H9 (cell line): ENCODE data around the gene TFF1. TPM values are rescaled to one million over a fixed set of nuclear protein-coding genes. Genes with fewer than 3 reads are reported as not detected.

Experiments
- DNase-seq: peaks from one replicate; pipeline ENCODE4 v3.0.0-alpha.2; 2017
- H2AFZ ChIP-seq: one replicate; pipeline ENCODE4 v1.6.1; 2013; ENCODE audit warnings: mild to moderate bottlenecking, low read length, control low read depth, moderate library complexity
- H2AK5ac ChIP-seq: 2 replicates; pipeline ENCODE4 v1.6.1; 2013; ENCODE audit warnings: low read length, control low read depth, mixed read lengths; ENCODE audit not compliant: insufficient read length
- H2BK120ac ChIP-seq: one replicate; pipeline ENCODE4 v1.6.1; 2013; ENCODE audit warnings: low read depth, mild to moderate bottlenecking, low read length, control low read depth, inconsistent platforms; ENCODE audit not compliant: poor library complexity, severe bottlenecking
- H2BK12ac ChIP-seq: 2 replicates; pipeline ENCODE4 v1.6.1; 2013; ENCODE audit warnings: low read length, control low read depth, mixed read lengths, low read depth; ENCODE audit not compliant: insufficient read length
- H2BK15ac ChIP-seq: 2 replicates; pipeline ENCODE4 v1.6.1; 2013; ENCODE audit warnings: low read depth, low read length, control low read depth
- H2BK20ac ChIP-seq: one replicate; pipeline ENCODE4 v1.6.1; 2013; ENCODE audit warnings: low read depth, mild to moderate bottlenecking, low read length, control low read depth, inconsistent platforms; ENCODE audit not compliant: poor library complexity, severe bottlenecking
- H2BK5ac ChIP-seq: 2 replicates; pipeline ENCODE4 v1.6.1; 2013; ENCODE audit warnings: low read length, control low read depth, mixed read lengths; ENCODE audit not compliant: insufficient read length
- H3K14ac ChIP-seq: 2 replicates; pipeline ENCODE4 v1.6.1; 2013; ENCODE audit warnings: low read length, control low read depth; ENCODE audit not compliant: insufficient read depth
- H3K18ac ChIP-seq: 2 replicates; pipeline ENCODE4 v1.6.1; 2013; ENCODE audit warnings: low read depth, mild to moderate bottlenecking, mixed read lengths, low read length, control low read depth; ENCODE audit not compliant: insufficient read length
- H3K23ac ChIP-seq: 2 replicates; pipeline ENCODE4 v1.6.1; 2013; ENCODE audit warnings: low read length, control low read depth, mixed read lengths, low read depth; ENCODE audit not compliant: insufficient read length
- H3K23me2 ChIP-seq: 2 replicates; pipeline ENCODE4 v1.6.1; 2013; ENCODE audit warnings: low read depth, mild to moderate bottlenecking, mixed read lengths, low read length, control low read depth; ENCODE audit not compliant: insufficient read length, poor library complexity, severe bottlenecking
- H3K27ac ChIP-seq: 2 replicates; pipeline ENCODE4 v1.5.1; 2013; ENCODE audit warnings: low read length, control low read depth, mixed read lengths, low read depth; ENCODE audit not compliant: insufficient read length
- H3K27me3 ChIP-seq: 2 replicates; pipeline ENCODE4 v1.6.1; 2013; ENCODE audit warnings: low read length, control low read depth, inconsistent platforms; ENCODE audit not compliant: insufficient read depth
- H3K4ac ChIP-seq: 2 replicates; pipeline ENCODE4 v1.6.1; 2013; ENCODE audit warnings: low read depth, mild to moderate bottlenecking, control low read depth, inconsistent platforms, low read length, moderate library complexity
- H3K4me1 ChIP-seq: 2 replicates; pipeline ENCODE4 v1.6.1; 2013; ENCODE audit warnings: low read length, control low read depth, inconsistent platforms; ENCODE audit not compliant: insufficient read depth
- H3K4me2 ChIP-seq: 2 replicates; pipeline ENCODE4 v1.6.1; 2013; ENCODE audit warnings: low read length, control low read depth, mixed read lengths; ENCODE audit not compliant: insufficient read length, insufficient read depth
- H3K56ac ChIP-seq: 2 replicates; pipeline ENCODE4 v1.6.1; 2013; ENCODE audit warnings: low read depth, mild to moderate bottlenecking, mixed read lengths, low read length, control low read depth; ENCODE audit not compliant: insufficient read length
- H3K79me1 ChIP-seq: 2 replicates; pipeline ENCODE4 v1.6.1; 2013; ENCODE audit warnings: low read depth, mild to moderate bottlenecking, moderate library complexity, low read length, control low read depth, inconsistent platforms; ENCODE audit not compliant: insufficient read depth, poor library complexity, severe bottlenecking
- H3K79me2 ChIP-seq: 2 replicates; pipeline ENCODE4 v1.6.1; 2013; ENCODE audit warnings: low read length, control low read depth, inconsistent platforms; ENCODE audit not compliant: insufficient read depth
- H3K9ac ChIP-seq: 2 replicates; pipeline ENCODE4 v1.6.1; 2013; ENCODE audit warnings: low read length, control low read depth, mixed read lengths; ENCODE audit not compliant: insufficient read length; ENCODE audit errors: extremely low read depth
- H3K9me3 ChIP-seq: one replicate; pipeline ENCODE4 v1.6.1; 2013; ENCODE audit warnings: low read depth, low read length, inconsistent platforms; ENCODE audit not compliant: control insufficient read depth
- H3T11ph ChIP-seq: one replicate; pipeline ENCODE4 v1.6.1; 2013; ENCODE audit warnings: mild to moderate bottlenecking, low read length, control low read depth, inconsistent platforms
- H4K20me1 ChIP-seq: one replicate; pipeline ENCODE4 v1.6.1; 2013; ENCODE audit not compliant: control insufficient read depth, insufficient read length, insufficient read depth
- H4K5ac ChIP-seq: 2 replicates; pipeline ENCODE4 v1.6.1; 2013; ENCODE audit warnings: low read depth, mild to moderate bottlenecking, mixed read lengths, low read length, control low read depth; ENCODE audit not compliant: insufficient read length
- H4K8ac ChIP-seq: replicated peaks from 2 replicates; pipeline ENCODE4 v1.6.1; 2013; ENCODE audit warnings: low read length, control low read depth, mixed read lengths, low read depth; ENCODE audit not compliant: insufficient read length
- H4K91ac ChIP-seq: 2 replicates; pipeline ENCODE4 v1.6.1; 2013; ENCODE audit warnings: low read depth, mild to moderate bottlenecking, moderate library complexity, mixed read lengths, low read length, control low read depth; ENCODE audit not compliant: insufficient read length
- H3K27ac Mint-ChIP-seq, 3 experiments: 2 replicates in 2 of 3; 3 replicates in 1 of 3; pipeline ENCODE4 v1.8.0; 2020 to 2021; ENCODE audit warnings: mixed read lengths in 3 of 3, mild to moderate bottlenecking in 1 of 3, moderate library complexity in 1 of 3
- H3K27me3 Mint-ChIP-seq: 2 replicates; pipeline ENCODE4 v1.8.0; 2021; ENCODE audit warnings: low read depth, mild to moderate bottlenecking, moderate library complexity, mixed read lengths
- H3K36me3 Mint-ChIP-seq, 3 experiments: 2 replicates in 2 of 3; 3 replicates in 1 of 3; pipeline ENCODE4 v1.8.0; 2020 to 2021; ENCODE audit warnings: low read depth in 3 of 3, mixed read lengths in 3 of 3; ENCODE audit not compliant: insufficient read depth in 1 of 3
- H3K4me1 Mint-ChIP-seq, 2 experiments: 2 replicates each; pipeline ENCODE4 v1.8.0; 2020; ENCODE audit warnings: mixed read lengths in 2 of 2
- H3K4me3 Mint-ChIP-seq, 2 experiments: 2 replicates in 1 of 2; 3 replicates in 1 of 2; pipeline ENCODE4 v1.8.0; 2020 to 2021; ENCODE audit warnings: mild to moderate bottlenecking in 2 of 2, mixed read lengths in 2 of 2, moderate library complexity in 1 of 2
- H3K9me3 Mint-ChIP-seq, 2 experiments: 2 replicates in 1 of 2; 3 replicates in 1 of 2; pipeline ENCODE4 v1.8.0; 2020; ENCODE audit warnings: mild to moderate bottlenecking in 2 of 2, mixed read lengths in 2 of 2, moderate library complexity in 1 of 2
- CTCF ChIP-seq: fragments of 200-600 bp; sonication (generic); conservative IDR thresholded peaks from 3 replicates; pipeline ENCODE4 v1.8.0; 2021; ENCODE audit warnings: antibody characterized with exemption, mild to moderate bottlenecking
- WGBS: extraction: QIAGEN DNeasy Blood & Tissue Kit; methylation state at CpG from one replicate; pipeline ENCODE4 v1.1.7; 2013; ENCODE audit warnings: missing lambda C conversion rate, low lambda C conversion rate, mixed read lengths; ENCODE audit not compliant: insufficient read length; ENCODE audit errors: extremely low coverage; 5-methylcytosine and 5-hydroxymethylcytosine counted together
- total RNA-seq: library from RNA; stranded (reverse); gene quantifications from 2 replicates; pipeline ENCODE4 v1.2.1, GENCODE V29; 2021

The TFF1 gene
- total RNA-seq, 1 experiment from 2014 or later, result not detected

- H2BK20ac ChIP-seq, result no peak overlapping the region
- no peaks in the 10 kb centered on the region; the same call in 1 of the 2 replicates for H3K4me1 ChIP-seq
- no peak overlapping the region for H3K18ac ChIP-seq
- H2BK12ac ChIP-seq, result no peak overlapping the region
- no peaks in the 10 kb centered on the region for H3K79me1 ChIP-seq
- H3K4me2 ChIP-seq, result no peak overlapping the region
- H3K14ac ChIP-seq, result no peak overlapping the region
- H3K23ac ChIP-seq, result no peak overlapping the region
- TF ChIP-seq CTCF, result no peak
- H4K5ac ChIP-seq, result no peak overlapping the region
- Mint-ChIP-seq H3K9me3 (peaks cover 9 to 18% of the 10 kb centered on the region in 2 experiments), H3K4me1 (no peaks in the 10 kb centered on the region; a peak in 1 of 4 replicates), H3K4me3 (no peak overlapping the region), H3K27ac (no peak overlapping the region), H3K27me3 (peaks cover 5% of the 10 kb centered on the region), H3K36me3 (peaks cover 0 to 5% (median 4%) of the 10 kb centered on the region in 3 experiments; a peak in 5 of 7 replicates)
- H3K56ac ChIP-seq, result no peak overlapping the region
- H3K9me3 ChIP-seq, result no peaks in the 10 kb centered on the region
- no peak overlapping the region for H2BK15ac ChIP-seq
- no peak overlapping the region for H3K27ac ChIP-seq
- H4K20me1 ChIP-seq, result no peaks in the 10 kb centered on the region
- H3K23me2 ChIP-seq, result no peaks in the 10 kb centered on the region
- H3K79me2 ChIP-seq, result no peaks in the 10 kb centered on the region
- no peak overlapping the region for H4K8ac ChIP-seq
- WGBS, result no CpG with 5 or more reads among the region's 7 CpGs
- H2AFZ ChIP-seq, result no peak overlapping the region
- no peak overlapping the region for H2AK5ac ChIP-seq
- no peak overlapping the region for H3K9ac ChIP-seq
- no peak overlapping the region for H4K91ac ChIP-seq
- H3T11ph ChIP-seq, result no peak overlapping the region
- no peak overlapping the region for H3K4ac ChIP-seq
- no peaks in the 10 kb centered on the region for H3K27me3 ChIP-seq
- DNase-seq, result no peak
- no peak overlapping the region for H2BK120ac ChIP-seq
- H2BK5ac ChIP-seq, result no peak overlapping the region
Observed at GRCh38 chr21:42361286-42361685, 5.0 kb downstream of the TFF1 start.
